Neural cell (in vitro differentiated cells): ENCODE data around the gene ST3GAL2.

ENCODE experiments used
- CTCF ChIP-seq: fragments of 450-650 bp; IDR thresholded peaks from 2 replicates; pipeline ENCODE4 v1.5.1; 2014; ENCODE audit warnings: antibody characterized with exemption, mild to moderate bottlenecking, moderate library complexity; ENCODE audit not compliant: poor library complexity, severe bottlenecking
- POLR2AphosphoS5 ChIP-seq: IDR thresholded peaks from 2 replicates; pipeline ENCODE4 v1.6.1; 2012

GRCh38 chr16:70380248-70380918 is 58.5 kb downstream of the ST3GAL2 start:
- TF ChIP-seq POLR2AphosphoS5 (no peak), CTCF (no peak)
